HG02642 (cell line): Measurements from ENCODE around the gene MS4A18.
A peak's percentile ranks its signal among the peaks of the same experiment; 100 is the strongest.

Experiments used
- ATAC-seq: cut with Tn5 transposase; IDR thresholded peaks from one replicate; pipeline ENCODE4 v1.9.1; 2021; ENCODE audit warnings: mild to moderate bottlenecking; ENCODE audit not compliant: unreplicated experiment, poor library complexity

MS4A18 gene

DNA sequence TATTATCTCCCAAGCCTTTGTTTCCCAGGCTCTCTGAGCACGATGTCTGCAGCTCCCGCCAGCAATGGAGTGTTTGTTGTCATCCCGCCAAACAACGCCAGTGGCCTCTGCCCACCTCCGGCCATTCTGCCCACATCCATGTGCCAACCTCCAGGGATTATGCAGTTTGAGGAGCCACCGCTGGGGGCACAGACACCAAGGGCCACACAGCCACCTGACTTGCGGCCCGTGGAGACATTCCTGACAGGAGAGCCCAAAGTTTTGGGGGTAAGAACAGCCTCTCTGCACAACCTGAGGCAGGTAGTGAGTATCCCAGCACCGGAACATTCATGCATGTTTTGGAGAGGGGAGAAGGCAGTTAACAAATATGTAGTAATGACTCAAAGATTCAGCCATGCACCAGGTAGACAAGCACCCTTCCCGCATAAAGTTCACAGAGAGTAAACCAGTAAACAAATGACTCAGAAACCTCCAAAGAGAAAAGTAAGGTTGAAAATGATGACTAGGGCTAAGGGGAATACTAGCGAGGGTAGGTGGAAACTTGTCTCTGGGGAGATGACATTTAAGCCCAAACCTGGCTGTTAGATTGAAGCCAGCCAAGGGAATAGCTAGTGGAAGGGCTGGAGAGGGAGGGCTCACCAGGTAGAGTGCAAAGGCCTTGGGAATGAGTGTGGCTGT lies 39.3 kb downstream of the MS4A18 start:
- ATAC-seq: no peak

DNA sequence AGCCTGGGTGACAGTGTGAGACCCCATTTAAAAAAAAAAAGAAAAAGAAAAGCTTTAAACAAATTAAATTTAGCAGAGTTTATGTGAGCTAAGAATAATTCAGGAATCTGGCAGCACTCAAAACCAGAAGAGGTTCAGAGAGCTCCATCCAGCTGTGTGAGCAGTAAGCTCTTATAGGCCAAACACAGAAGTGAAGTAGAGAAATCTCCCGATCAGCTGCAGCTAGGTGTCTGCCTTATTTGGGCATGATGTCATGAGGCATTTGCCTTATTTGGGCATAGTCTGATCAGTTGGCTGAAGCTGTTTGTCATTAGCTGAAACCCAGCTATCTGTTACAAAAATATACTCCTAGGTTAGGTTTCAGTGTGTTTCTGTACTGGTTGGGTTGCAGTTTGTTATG lies 40.4 kb downstream of the MS4A18 start:
- peak; percentile 39 for ATAC-seq

DNA sequence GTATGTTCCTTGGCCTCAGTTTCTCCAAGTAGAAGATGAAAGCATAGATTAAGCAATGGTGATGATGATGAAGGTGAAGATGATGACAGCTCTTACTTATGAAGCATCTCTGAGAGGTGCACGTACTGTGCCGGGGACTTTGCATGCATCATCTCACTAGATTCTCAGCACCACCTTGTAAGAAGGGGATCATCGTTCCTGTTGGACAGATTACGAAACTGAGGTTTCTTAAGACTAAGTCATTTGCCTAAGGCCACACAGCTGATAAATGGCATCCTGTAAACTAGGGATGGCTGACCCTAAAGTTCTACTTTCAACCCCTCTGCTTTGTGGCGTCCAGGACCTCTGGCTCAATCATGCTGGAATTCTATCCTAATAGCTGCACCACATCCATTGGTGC lies 40.8 kb downstream of the MS4A18 start:
- no peak for ATAC-seq

DNA sequence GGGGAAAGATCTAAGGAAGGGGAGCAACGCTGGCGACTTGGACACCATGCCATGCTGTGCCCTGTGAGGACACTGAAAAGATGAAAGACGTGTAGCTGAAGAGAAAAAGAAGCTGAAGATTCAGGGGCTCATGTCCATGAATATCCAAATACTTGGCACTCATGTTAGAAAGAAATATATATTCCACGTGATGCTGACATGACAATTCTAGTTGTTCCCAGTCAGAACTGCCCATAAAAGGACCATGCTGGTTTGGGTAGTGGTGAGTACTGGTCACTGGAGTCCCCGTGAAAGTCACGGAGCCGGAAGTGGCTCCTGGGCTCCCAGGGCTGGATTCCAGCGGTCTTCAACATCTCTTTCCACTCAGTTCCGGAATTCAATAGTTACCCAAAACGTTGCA lies 42.0 kb downstream of the MS4A18 start:
- no peak for ATAC-seq

DNA sequence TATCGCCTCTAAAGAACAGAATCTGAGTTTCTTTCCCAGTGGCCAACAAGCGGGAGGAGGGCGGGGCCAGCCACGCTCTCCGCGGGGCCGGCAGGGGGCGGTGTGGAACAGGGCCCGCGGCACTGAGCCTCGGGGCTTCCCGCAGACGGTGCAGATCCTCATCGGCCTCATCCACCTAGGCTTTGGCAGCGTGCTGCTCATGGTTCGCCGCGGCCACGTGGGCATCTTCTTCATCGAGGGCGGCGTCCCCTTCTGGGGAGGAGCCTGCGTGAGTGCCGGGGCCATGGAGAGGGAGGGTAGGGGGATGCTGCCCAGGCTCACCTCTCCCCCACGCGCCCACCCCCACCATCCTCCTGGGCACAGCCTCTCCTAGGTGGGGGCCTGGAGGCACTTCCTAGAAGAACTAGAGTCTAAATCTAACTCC lies 42.9 kb downstream of the MS4A18 start:
- ATAC-seq: no peak

DNA sequence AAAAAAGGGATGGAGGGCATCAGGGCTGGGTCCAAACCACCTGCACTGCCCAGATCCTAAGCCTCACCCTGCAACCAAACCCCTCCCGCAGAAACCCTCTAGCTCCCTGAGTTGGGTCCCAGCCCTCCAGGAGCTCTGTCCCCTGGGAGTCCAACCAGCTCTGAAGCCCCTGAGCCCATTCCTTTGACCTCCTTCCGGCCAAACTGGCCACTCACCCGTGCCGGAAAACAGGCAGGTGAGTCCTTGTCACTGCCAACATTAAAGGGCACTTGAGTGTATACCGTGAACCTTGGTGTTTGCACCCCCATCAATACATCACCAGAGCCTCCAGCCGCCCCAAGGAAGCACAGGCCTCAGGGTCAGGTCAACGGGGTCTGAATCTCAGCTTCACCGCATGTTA lies 43.7 kb downstream of the MS4A18 start:
- no peak for ATAC-seq

DNA sequence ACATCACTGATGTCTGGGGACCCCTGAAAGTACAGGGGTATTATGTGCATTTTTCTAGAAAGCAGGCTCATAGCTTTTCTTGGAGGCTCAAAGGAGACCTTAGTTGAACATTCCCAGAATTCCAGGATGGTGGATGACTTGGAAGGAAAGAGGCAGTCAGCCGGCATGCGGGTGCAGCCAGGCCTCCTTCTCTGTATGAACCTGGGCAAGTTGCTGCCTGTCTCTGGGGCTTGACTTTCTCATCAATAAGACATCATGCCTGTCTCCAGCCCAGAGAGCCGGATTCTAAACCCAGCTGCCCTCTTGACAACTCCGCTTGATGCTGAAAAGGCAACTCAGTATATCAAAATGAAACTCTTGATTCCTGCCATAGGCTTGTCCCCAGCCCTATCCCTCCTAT lies 44.8 kb downstream of the MS4A18 start:
- no peak for ATAC-seq

DNA sequence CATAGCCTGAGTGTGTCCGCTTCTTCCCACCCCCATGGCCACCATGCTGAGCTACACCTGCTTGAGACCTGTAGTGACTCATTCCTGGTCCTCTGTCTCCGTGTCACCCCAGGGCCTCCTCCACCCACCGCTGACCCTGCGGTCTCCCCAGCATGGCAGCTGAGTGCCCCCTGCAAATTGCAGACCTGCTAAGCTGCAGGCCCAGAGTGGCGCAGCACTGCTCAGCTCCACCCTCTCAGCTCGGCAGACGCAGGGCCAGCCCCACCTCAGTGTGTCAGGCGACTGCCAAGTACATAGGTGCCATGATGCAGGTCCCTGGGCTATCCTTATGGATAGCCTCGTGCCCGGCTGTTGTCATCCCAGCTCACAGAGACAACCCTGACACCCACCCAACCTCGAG lies 45.3 kb downstream of the MS4A18 start:
- ATAC-seq: no peak

DNA sequence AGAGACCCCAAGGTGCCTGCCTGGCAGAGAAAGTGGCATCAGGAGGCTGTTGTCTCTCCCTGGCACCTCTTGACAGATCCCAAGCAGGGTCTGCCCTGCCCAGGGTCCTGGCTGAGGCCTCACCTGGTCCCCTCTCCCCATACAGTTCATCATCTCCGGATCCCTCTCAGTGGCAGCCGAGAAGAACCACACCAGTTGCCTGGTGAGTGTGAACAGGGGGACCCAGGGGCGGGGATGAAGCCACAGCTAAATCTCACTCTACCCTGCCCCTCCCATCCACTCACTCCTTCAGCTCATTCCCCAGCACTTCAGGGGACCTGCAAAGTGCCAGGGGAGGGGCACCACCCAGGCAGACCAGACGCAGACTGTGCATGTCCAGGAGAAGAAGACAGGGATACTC lies 46.6 kb downstream of the MS4A18 start:
- ATAC-seq: no peak

DNA sequence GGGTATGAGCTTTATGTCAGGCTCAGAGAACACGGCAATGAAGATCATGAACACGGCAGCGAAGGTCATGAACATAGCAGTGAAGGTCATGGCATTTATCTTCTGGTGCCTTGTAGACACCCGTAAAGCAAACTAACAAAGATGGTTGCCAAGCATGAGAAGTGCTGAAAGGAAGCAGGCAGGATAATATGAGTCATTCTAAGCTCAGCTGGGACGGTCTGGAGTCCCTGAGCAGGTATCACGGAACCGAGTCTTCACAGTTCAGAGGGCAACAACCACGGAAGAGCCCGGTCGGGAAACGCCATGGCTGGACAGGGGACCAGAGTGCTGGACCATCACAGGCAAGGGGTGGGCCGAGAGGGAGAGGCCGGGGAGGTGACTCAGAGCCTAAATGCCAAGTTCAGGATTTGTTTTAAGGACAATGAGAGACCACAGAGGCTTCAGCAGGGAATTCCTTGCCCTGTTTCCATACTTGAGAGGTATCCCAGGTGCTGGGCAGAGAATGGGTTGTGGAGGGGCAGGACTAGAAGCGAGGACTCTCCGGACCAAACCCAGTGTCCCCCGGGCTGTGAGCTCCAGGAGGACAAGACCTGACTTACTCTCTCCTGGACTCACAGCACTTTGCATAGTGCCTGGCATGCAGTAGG lies 47.5 kb downstream of the MS4A18 start:
- no peak for ATAC-seq

DNA sequence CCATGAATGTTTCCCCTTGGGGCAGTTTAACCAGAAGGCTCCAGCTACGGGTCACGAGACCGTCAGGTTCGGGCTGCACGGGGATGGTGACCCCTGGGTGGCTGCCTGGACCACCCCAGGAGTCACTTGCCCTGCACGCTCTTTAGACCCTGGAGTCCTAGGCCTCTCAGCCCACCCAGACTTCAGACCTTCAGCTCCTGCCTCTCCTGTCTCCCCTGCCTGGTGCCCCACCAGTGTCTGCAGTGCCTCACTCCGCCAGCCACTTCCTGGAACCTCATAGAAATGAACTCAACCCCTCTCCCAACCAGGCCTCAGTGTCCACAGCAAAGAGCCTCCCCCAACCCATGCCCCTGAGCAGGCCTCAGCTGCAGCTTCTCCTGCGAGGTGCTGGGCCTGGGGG lies 48.1 kb downstream of the MS4A18 start:
- ATAC-seq: no peak

DNA sequence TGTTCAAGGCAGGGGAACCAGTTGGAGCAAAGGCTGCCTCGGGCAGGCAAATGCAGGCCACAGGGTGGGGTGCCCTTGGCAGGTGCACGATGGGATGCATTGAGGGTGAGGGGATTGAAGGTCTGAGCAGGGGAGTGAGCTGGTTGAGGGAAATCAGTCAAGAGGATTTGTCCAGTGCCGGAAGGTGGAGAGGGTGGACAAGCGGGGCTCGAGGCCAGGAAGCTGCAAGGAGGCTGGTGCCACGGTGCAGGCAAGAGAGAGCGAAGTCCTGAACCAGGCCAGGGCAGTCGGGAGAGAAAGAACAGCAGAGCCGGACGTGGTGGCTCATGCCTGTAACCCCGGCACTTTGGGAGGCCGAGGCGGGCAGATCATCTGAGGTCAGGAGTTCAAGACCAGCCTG lies 50.2 kb downstream of the MS4A18 start:
- no peak for ATAC-seq

DNA sequence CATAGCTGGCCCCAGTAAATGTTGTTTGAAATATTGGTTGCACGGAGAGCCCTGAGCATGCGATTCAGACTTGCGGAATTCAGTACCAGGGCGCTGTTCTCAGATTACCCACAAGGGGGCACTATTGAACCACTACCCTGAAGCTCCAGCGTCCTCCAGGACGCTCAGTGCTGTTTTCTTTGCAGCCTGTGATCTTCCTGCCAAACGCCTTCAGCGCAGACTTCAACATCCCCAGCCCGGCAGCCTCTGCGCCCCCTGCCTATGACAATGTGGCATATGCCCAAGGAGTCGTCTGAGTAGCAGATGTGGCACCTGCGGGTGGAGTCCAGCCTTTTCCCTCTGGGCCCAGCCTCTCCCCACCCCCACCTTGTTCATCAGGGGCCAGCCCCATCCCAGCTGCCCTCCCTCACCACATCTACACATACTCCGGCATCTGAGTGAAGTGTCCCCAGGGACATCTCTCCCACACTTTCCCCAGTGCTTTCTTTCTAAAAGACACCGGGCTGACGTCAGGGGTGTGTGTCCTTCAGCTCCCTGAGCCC lies 51.0 kb downstream of the MS4A18 start:
- ATAC-seq: peak; percentile 81

DNA sequence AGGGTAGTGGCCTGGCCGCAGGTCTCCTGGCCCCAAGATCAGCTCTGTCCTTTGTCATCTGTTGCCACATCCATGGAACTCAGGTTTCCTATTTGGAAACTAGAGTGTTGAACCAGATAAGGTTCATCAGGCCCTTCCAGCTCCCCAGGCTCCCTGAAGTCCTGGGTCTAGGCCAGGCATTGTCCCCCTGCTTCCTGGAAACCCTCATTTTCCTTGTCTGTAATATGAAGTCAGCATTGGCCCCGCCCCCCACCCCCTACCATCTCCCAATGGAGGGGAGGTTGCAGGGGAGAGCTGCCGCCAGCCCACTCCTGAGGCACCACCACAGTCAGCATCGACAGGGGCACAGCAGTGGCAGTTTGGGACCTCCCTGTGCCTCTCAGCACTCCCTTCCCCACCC lies 51.6 kb downstream of the MS4A18 start:
- ATAC-seq: no peak

DNA sequence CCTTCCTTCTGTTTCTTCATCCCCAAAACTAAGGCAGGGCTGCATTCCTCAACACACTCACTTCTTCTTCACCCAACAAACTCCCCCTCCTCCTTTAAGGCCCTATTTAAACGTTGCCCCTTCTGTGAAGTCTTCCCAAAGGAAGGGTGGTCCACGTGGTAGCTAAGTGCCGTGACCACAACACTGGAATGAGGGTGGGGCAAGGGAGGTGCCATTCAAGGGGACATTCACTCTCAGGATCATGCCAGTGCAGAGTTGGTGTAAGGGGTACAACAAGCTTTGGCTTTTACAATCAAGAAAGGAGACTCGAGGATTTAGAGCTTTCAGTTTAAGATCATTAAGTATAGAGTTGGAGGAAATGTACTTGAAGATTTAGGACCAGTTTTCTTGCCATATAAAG lies 52.6 kb downstream of the MS4A18 start:
- no peak for ATAC-seq

DNA sequence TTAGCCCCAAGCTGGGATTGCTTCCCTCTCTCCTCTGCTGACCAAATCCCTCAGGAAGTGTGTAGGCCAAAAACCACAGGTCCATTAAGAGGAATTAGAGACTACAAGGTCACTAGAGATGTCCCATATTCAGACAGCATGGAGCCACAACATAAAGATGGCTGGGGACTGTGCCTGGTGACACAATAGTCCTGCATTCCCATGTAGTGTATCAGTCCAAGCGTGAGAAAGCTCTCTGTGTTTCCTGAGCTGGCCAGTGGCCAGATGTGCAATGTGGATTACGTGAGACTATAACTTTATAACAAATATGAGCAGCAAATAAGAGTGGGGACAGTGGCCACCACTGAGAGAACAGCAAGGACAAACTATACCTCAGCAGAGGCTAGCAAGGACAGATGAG lies 53.1 kb downstream of the MS4A18 start:
- ATAC-seq: no peak

DNA sequence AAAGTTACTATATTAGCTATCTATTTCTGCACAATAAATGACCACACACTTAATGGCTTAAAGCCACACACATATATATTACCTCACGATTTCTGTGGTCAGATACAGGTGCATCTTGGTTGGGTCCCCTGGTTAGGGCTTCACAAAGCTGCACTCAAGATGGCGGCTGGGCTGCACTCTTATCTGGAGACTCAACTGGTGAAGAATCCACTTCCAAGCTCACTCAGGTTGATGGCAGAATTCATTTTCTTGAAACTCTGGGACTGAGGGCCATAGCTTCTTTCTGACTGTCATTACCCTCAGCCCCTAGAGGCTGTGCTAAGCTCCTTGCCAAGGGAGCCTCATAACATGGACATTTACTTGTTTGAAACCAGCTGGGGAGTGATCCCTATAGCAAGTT lies 55.5 kb downstream of the MS4A18 start:
- ATAC-seq: no peak

DNA sequence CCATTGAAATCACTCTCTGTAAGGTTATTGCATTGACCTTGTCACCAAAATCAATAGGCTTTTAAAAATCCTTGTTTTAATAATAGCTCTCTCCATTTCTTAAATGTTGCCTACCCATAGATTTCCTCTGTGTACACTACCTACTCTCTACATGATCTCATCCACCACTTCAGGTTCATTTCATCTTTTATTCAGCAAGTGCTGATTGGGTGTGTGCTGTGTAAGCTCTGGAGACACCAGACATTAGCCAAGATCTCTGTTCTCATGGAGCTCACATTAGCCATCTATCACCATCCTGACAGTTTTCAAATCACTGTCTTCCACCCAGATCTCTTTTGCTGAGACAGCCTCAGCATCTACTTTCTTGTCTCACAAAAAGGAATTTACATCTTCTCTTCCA lies 56.3 kb downstream of the MS4A18 start:
- no peak for ATAC-seq

DNA sequence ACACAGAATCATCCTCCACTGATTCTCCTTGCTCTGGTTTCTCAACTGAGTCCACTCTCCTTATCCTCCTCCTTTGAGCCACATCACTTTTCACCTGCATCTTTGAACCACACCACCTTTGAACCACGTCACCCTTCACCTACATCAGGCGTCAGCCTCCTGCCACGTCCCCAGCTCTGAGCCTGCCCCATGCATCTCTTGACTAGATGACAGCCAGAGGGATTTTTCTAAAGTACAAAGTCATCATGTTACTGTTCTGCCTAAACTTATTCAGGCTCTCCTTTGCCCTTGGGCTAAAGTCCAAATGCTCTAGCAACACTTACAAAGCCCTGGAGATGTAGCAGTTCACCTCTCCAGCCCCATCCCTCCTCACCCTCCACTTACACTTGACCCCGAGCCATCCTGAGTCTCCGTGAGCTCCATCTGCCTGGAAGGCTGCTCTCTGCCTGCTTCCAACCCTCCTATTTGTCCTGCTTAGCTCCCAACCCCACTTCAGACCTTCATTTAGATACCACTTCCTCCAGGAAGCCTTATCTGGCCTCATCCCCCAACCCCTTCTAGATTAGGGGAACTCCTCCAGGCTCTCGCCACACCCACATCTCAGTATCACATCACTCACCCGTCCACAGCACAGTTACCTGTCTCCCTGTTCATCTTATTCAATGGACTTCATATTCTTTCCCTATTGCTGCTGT lies 56.9 kb downstream of the MS4A18 start:
- ATAC-seq: no peak

DNA sequence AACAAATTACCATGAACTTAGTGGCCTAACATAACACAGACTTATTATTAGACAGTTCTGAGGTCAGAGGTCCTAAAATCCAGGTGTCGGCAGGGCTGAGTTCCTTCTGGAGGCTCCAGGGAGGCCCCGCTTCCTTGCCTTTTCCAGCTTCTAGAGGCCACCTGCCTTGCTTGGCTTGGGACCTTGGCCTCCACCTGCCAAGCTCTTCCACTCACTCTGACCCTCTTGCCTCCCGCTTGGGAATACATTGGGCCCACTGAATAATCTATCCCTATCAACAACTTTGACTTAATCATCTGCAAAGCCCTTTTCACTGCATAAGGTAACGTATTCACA lies 57.4 kb downstream of the MS4A18 start:
- no peak for ATAC-seq

DNA sequence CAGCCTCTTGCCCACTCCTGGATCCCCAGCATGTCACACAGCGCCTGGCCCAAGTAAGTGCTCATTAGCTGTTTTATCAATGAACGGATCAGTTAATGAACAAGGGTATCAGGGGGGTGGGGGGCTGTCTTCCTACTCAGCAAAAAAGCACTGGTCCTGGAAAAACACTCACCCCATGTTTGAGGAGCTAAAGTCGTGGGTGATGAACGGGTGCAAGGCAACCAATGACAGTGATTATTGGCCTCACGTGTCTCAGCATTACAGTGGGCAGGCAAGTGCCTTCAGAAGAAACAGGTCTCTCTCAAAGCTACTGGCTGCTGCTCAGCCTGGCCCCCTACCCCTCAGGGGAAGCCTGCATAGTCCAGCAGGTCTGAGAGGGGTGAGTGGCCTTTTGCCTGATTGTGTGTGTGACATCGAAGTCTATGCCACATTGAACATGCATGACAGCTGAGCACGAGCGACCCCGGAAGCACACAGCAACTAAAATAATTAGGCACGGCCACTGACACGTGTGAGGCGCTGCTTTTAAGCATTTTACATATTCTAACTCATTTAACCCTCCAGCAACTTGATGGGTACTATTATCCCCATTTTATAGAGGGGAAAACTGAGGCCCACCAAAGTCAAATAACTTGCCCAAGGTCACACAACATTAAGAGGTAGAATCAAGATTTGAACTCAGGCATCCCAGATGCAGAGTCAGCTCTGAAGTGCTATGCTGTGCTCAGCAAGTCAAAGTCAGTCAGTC lies 58.0 kb downstream of the MS4A18 start:
- no peak for ATAC-seq
